ENCODE data around the gene CELF1.

- TF ChIP-seq CTCF (conservative IDR thresholded peaks at IDR 0.05 in 1 of 2, IDR thresholded peaks at IDR 0.05 in 1 of 2; ENCODE audit: extremely low read depth in 1 of 2, insufficient read depth in 1 of 2, low read depth in 1 of 2, low read length in 2 of 2) (no peak), EZH2 (IDR thresholded peaks at IDR 0.05; ENCODE audit: borderline replicate concordance, low read length) (no peak)
Measured at GRCh38 chr11:47509077-47509536, 43.8 kb downstream of the CELF1 start.

Measured in mammary epithelial cell (primary cell).